ENCODE data around the gene ASF1B. TPM values are rescaled to one million over a fixed set of nuclear protein-coding genes. Genes with fewer than 3 reads are reported as not detected.

Gene ASF1B
- total RNA-seq, 1 experiment from 2014 or later = 54.6 TPM

GRCh38 chr19:14168993-14169392 lies 32.6 kb upstream of the ASF1B start:
- POLR2A ChIA-PET (ENCODE audit: low non-redundant PET) = no interaction called here
- no TSS peak for BruUV-seq (replicated peaks)
- Histone ChIP-seq H3K27me3 (replicated peaks; ENCODE audit: insufficient read depth, low read depth, low read length, poor library complexity) (no peaks in the 10 kb centered on the region), H3K36me3 (ENCODE audit: insufficient read depth, low read length, poor library complexity, severe bottlenecking) (peaks cover 36% of the 10 kb centered on the region), H3K27ac (ENCODE audit: low read depth, low read length, poor library complexity, severe bottlenecking) (no peak overlapping the region), H3K4me3 (ENCODE audit: low read depth, low read length, poor library complexity, severe bottlenecking) (no peak overlapping the region), H3K4me1 (ENCODE audit: insufficient read depth, low read length, poor library complexity, severe bottlenecking) (peaks cover 19% of the 10 kb centered on the region), H3K9me3 (ENCODE audit: low read depth, low read length, poor library complexity, severe bottlenecking) (no peaks in the 10 kb centered on the region)
- intact Hi-C loops (cut with micrococcal nuclease; ENCODE audit: unreplicated experiment) = no loop called here
- DNase-seq (ENCODE audit: low spot score) = no peak
- TF ChIP-seq CTCF (conservative IDR thresholded peaks at IDR 0.05; ENCODE audit: low read depth, low read length) (no peak), EZH2 (IDR thresholded peaks at IDR 0.05; ENCODE audit: borderline replicate concordance, low read depth, low read length, poor library complexity, severe bottlenecking) (no peak)
- CTCF ChIA-PET = no interaction called here

- Histone ChIP-seq H3K9me3 (ENCODE audit: low read depth, low read length, poor library complexity, severe bottlenecking) (no peaks in the 10 kb centered on the region), H3K27me3 (replicated peaks; ENCODE audit: insufficient read depth, low read depth, low read length, poor library complexity) (no peaks in the 10 kb centered on the region), H3K4me1 (ENCODE audit: insufficient read depth, low read length, poor library complexity, severe bottlenecking) (peaks cover 23% of the 10 kb centered on the region), H3K4me3 (ENCODE audit: low read depth, low read length, poor library complexity, severe bottlenecking) (no peak overlapping the region), H3K36me3 (ENCODE audit: insufficient read depth, low read length, poor library complexity, severe bottlenecking) (peaks cover 33% of the 10 kb centered on the region), H3K27ac (ENCODE audit: low read depth, low read length, poor library complexity, severe bottlenecking) (no peak overlapping the region)
- intact Hi-C loops (cut with micrococcal nuclease; ENCODE audit: unreplicated experiment) = no loop called here
- DNase-seq (ENCODE audit: low spot score) = no peak
- TF ChIP-seq CTCF (conservative IDR thresholded peaks at IDR 0.05; ENCODE audit: low read depth, low read length) = no peak
- TF ChIP-seq EZH2 (IDR thresholded peaks at IDR 0.05; ENCODE audit: borderline replicate concordance, low read depth, low read length, poor library complexity, severe bottlenecking) = no peak
- TSS peak; percentile 17 for BruUV-seq (replicated peaks)
- ChIA-PET CTCF (interaction anchor here (0.6 kb wide), 1 partner anchor 298 kb away, joined by 3 read pairs; no protein-coding TSS in a partner anchor), POLR2A (ENCODE audit: low non-redundant PET) (interaction anchor here (0.5 to 0.6 kb wide), 2 partner anchors 9 to 16 kb away, joined by 5 to 6 read pairs; no protein-coding TSS in a partner anchor)
Observed at GRCh38 chr19:14168259-14168972, 32.0 kb upstream of the ASF1B start.

- Histone ChIP-seq H3K4me3 (ENCODE audit: low read depth, low read length, poor library complexity, severe bottlenecking) (no peak overlapping the region), H3K36me3 (ENCODE audit: insufficient read depth, low read length, poor library complexity, severe bottlenecking) (peaks cover 32% of the 10 kb centered on the region), H3K27ac (ENCODE audit: low read depth, low read length, poor library complexity, severe bottlenecking) (peak overlapping the region; percentile 7), H3K27me3 (replicated peaks; ENCODE audit: insufficient read depth, low read depth, low read length, poor library complexity) (no peaks in the 10 kb centered on the region), H3K4me1 (ENCODE audit: insufficient read depth, low read length, poor library complexity, severe bottlenecking) (peaks cover 23% of the 10 kb centered on the region), H3K9me3 (ENCODE audit: low read depth, low read length, poor library complexity, severe bottlenecking) (no peaks in the 10 kb centered on the region)
- CTCF ChIA-PET = interaction anchor here (0.6 kb wide), 1 partner anchor 25 kb away, joined by 5 read pairs; no protein-coding TSS in a partner anchor
- POLR2A ChIA-PET (ENCODE audit: low non-redundant PET) = interaction anchor here (0.5 to 0.6 kb wide), 2 partner anchors 9 to 17 kb away, joined by 5 to 6 read pairs; no protein-coding TSS in a partner anchor
- no peak for TF ChIP-seq CTCF (conservative IDR thresholded peaks at IDR 0.05; ENCODE audit: low read depth, low read length)
- TF ChIP-seq EZH2 (IDR thresholded peaks at IDR 0.05; ENCODE audit: borderline replicate concordance, low read depth, low read length, poor library complexity, severe bottlenecking) = no peak
- intact Hi-C loops (cut with micrococcal nuclease; ENCODE audit: unreplicated experiment) = no loop called here
- DNase-seq (ENCODE audit: low spot score) = no peak
- BruUV-seq (replicated peaks) = no TSS peak
Observed at GRCh38 chr19:14167576-14168138, 31.3 kb upstream of the ASF1B start.
